SU-DHL-6 (cell line): ENCODE data around the gene TEDC1.
A peak's percentile ranks its signal among the peaks of the same experiment; 100 is the strongest.

Experiments
- H2AFZ ChIP-seq: fragments of 200-600 bp; sonication (generic); 2 replicates; pipeline ENCODE4 v1.6.1; 2014; ENCODE audit warnings: low read depth, mild to moderate bottlenecking, moderate library complexity, mixed read lengths, antibody characterized with exemption, low read length; ENCODE audit not compliant: severe bottlenecking
- H3F3A ChIP-seq: fragments of 200-600 bp; shearing (Covaris generic); 2 replicates; pipeline ENCODE4 v1.6.0; 2016; ENCODE audit warnings: antibody characterized with exemption, mild to moderate bottlenecking; ENCODE audit not compliant: insufficient read depth
- H3K27ac ChIP-seq: fragments of 200-600 bp; sonication (generic); 2 replicates; pipeline ENCODE4 v1.5.1; 2016; ENCODE audit warnings: low read depth, mild to moderate bottlenecking, low read length, moderate library complexity, mixed read lengths
- H3K27me3 ChIP-seq: fragments of 200-600 bp; sonication (generic), shearing (Covaris generic); 2 replicates; pipeline ENCODE4 v1.6.0; 2014; ENCODE audit warnings: mild to moderate bottlenecking, low read length
- H3K36me3 ChIP-seq: fragments of 200-600 bp; sonication (generic); 2 replicates; pipeline ENCODE4 v1.6.1; 2014; ENCODE audit warnings: mild to moderate bottlenecking, low read length, mixed read lengths
- H3K4me2 ChIP-seq: fragments of 300-600, 200-600 bp; shearing (Covaris generic), sonication (generic); 2 replicates; pipeline ENCODE4 v1.6.0; 2014; ENCODE audit warnings: low read length, low read depth, mild to moderate bottlenecking; ENCODE audit not compliant: poor library complexity, severe bottlenecking
- H3K4me3 ChIP-seq: fragments of 200-600 bp; sonication (generic); 2 replicates; pipeline ENCODE4 v1.5.1; 2014; ENCODE audit warnings: antibody characterized with exemption, low read length, mild to moderate bottlenecking, mixed read lengths; ENCODE audit not compliant: insufficient read depth, poor library complexity, severe bottlenecking
- H3K79me2 ChIP-seq: fragments of 200-600 bp; sonication (generic); 2 replicates; pipeline ENCODE4 v1.6.1; 2014; ENCODE audit warnings: mild to moderate bottlenecking, low read length, moderate library complexity; ENCODE audit not compliant: insufficient read depth
- H3K9ac ChIP-seq: fragments of 200-600 bp; sonication (generic); 2 replicates; pipeline ENCODE4 v1.7.0; 2014; ENCODE audit warnings: mild to moderate bottlenecking, low read length
- H3K9me2 ChIP-seq: fragments of 200-600 bp; sonication (generic); replicated peaks from 2 replicates; pipeline ENCODE4 v1.6.1; 2014; ENCODE audit warnings: low read length; ENCODE audit not compliant: insufficient read depth
- H3K9me3 ChIP-seq: fragments of 200-600 bp; sonication (generic); 2 replicates; pipeline ENCODE4 v1.6.1; 2014; ENCODE audit warnings: low read length, mixed read lengths; ENCODE audit not compliant: insufficient read depth
- H4K20me1 ChIP-seq: fragments of 200-600 bp; sonication (generic); 2 replicates; pipeline ENCODE4 v1.6.1; 2014; ENCODE audit warnings: low read depth, mild to moderate bottlenecking, antibody characterized with exemption, low read length, moderate library complexity, mixed read lengths
- CTCF ChIP-seq: fragments of 200-600 bp; sonication (generic); IDR thresholded peaks from one replicate; pipeline ENCODE4 v1.5.1; 2017; ENCODE audit warnings: antibody characterized with exemption, mild to moderate bottlenecking, low read length, moderate library complexity; ENCODE audit not compliant: insufficient read depth, poor library complexity, severe bottlenecking
- EZH2phosphoT487 ChIP-seq: fragments of 200-600 bp; sonication (generic), shearing (Covaris generic); conservative IDR thresholded peaks from 2 replicates; pipeline ENCODE4 v1.6.1; 2018; ENCODE audit warnings: mild to moderate bottlenecking, antibody characterized with exemption, low read length, moderate library complexity, mixed read lengths

The TEDC1 gene

GRCh38 chr14:105446971-105447370, 44.1 kb upstream of the TEDC1 start:
- no peaks in the 10 kb centered on the region for H3K27me3 ChIP-seq
- H3K9ac ChIP-seq = no peak overlapping the region
- no peak overlapping the region for H2AFZ ChIP-seq
- TF ChIP-seq EZH2phosphoT487 (no peak), CTCF (no peak)
- no peak overlapping the region for H3K4me2 ChIP-seq
- H3F3A ChIP-seq = no peaks in the 10 kb centered on the region
- H3K79me2 ChIP-seq = no peaks in the 10 kb centered on the region; the same call in 1 of the 2 replicates
- no peaks in the 10 kb centered on the region for H3K9me2 ChIP-seq
- H3K36me3 ChIP-seq = no peaks in the 10 kb centered on the region
- no peaks in the 10 kb centered on the region for H3K9me3 ChIP-seq
- H4K20me1 ChIP-seq = peaks cover under 1% of the 10 kb centered on the region; the same call in 1 of the 2 replicates
- no peak overlapping the region for H3K27ac ChIP-seq
- no peak overlapping the region for H3K4me3 ChIP-seq

DNA sequence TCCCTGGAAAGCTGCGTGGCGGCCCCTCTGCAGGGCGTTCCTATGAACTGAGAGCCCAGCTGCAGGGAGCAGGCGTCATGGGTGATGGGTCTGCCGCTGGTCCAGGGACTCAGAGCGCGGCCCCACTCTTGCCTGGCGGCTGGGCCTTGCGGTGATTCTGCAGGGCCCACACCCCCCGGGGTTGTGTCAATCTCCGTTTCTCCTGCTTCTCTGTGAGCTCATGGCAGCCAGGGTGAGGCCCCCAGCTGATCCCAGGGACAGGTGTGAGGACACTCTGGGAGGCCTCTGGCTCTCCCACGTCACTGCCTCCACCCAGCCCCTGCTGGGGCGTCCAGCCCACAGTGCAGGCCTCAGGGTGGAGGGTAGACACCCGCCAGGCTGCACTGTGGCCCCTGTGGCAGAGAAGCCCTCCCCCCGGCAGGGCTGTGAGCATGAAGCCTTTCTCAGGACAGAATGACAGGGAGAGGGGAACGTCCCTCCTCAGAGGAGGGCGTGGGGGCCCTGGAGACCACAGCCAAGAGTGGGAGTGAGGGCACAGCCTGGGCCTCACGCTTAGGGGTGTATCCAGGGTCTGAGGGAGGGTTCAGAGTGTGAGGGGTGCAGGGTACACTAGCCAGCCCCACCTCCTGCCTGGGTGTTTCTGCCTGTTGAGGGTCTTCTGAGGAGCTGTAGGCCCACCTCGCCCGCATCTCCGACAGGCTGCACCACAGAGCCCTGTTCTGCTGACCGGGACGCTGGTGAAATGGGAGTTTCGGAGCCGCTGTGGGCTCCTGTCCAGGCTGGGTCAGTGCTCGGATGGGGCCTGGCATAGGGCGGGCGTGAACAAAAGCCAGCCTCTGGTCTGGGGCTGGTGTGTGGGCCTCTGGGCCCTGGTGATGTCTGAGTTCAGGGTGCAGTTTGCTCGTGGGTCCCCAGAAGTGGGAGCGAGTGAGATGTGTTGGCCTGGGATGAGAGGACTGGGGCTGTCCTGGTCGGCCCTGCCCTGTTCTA, 43.1 kb upstream of the TEDC1 start:
- Histone ChIP-seq H3F3A (no peaks in the 10 kb centered on the region), H3K4me2 (no peak overlapping the region), H3K79me2 (no peaks in the 10 kb centered on the region; the same call in 1 of the 2 replicates), H4K20me1 (no peaks in the 10 kb centered on the region), H3K36me3 (no peaks in the 10 kb centered on the region), H3K4me3 (no peak overlapping the region), H3K9me3 (no peaks in the 10 kb centered on the region), H3K27me3 (no peaks in the 10 kb centered on the region), H3K9me2 (no peaks in the 10 kb centered on the region), H3K27ac (no peak overlapping the region), H3K9ac (no peak overlapping the region), H2AFZ (no peak overlapping the region)
- no peak for TF ChIP-seq EZH2phosphoT487
- no peak for TF ChIP-seq CTCF

DNA sequence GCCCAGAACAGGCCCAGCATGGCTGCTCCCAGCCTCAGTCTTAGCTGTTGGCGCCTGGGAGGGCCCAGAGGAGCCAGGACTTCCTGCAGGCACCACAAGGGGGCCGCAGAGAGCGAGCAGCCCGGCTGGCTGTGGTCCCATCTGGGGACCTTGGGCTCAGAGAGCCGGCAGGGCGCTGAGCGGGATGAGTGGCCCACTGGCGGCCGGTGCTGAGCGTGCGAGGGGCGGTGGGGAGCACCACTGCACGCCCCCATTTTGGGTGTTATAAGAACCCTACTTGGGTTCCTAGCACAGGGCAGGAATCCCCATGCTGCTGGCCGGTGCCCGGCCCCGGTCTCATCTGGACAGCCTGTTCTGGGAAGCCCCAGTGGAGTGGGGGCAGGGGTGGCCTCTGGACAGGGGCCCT, 42.3 kb upstream of the TEDC1 start:
- Histone ChIP-seq H3K4me3 (no peak overlapping the region), H3K9me2 (no peaks in the 10 kb centered on the region), H3K27ac (no peak overlapping the region), H3F3A (no peaks in the 10 kb centered on the region), H2AFZ (no peak overlapping the region), H3K79me2 (no peaks in the 10 kb centered on the region; the same call in 1 of the 2 replicates), H3K36me3 (no peaks in the 10 kb centered on the region), H4K20me1 (no peaks in the 10 kb centered on the region), H3K9ac (no peak overlapping the region), H3K9me3 (no peaks in the 10 kb centered on the region), H3K4me2 (no peak overlapping the region), H3K27me3 (no peaks in the 10 kb centered on the region)
- TF ChIP-seq CTCF = peak; percentile 72
- TF ChIP-seq EZH2phosphoT487 = no peak
